ENCODE measurements around the gene DGKB.

DGKB gene

GRCh38 chr7:14818871-14819270, 83.7 kb downstream of the DGKB start:
- no peak for DNase-seq

- no peak for DNase-seq
Measured at GRCh38 chr7:14817829-14818614, 84.5 kb downstream of the DGKB start.

- DNase-seq: no peak
Measured at GRCh38 chr7:14807507-14807906, 95.0 kb downstream of the DGKB start.

- no peak for DNase-seq
Measured at GRCh38 chr7:14806891-14807290, 95.7 kb downstream of the DGKB start.

GRCh38 chr7:14805105-14805719, 97.3 kb downstream of the DGKB start:
- no peak for DNase-seq

GRCh38 chr7:14800664-14801063, 101.9 kb downstream of the DGKB start:
- no peak for DNase-seq

GRCh38 chr7:14793151-14793550, 109.4 kb downstream of the DGKB start:
- DNase-seq: no peak

- no peak for DNase-seq
Measured at GRCh38 chr7:14787551-14787950, 115.0 kb downstream of the DGKB start.

GRCh38 chr7:14786314-14786895, 116.1 kb downstream of the DGKB start:
- DNase-seq: no peak

GRCh38 chr7:14777806-14778205, 124.7 kb downstream of the DGKB start:
- no peak for DNase-seq

- DNase-seq: no peak
Measured at GRCh38 chr7:14776266-14776665, 126.3 kb downstream of the DGKB start.

GRCh38 chr7:14773729-14774271, 128.8 kb downstream of the DGKB start:
- no peak for DNase-seq

- DNase-seq: no peak
Measured at GRCh38 chr7:14770614-14771013, 131.9 kb downstream of the DGKB start.

GRCh38 chr7:14769261-14769660, 133.3 kb downstream of the DGKB start:
- no peak for DNase-seq

GRCh38 chr7:14767716-14768425, 134.7 kb downstream of the DGKB start:
- DNase-seq: no peak

GRCh38 chr7:14766747-14767146, 135.8 kb downstream of the DGKB start:
- DNase-seq: no peak

GRCh38 chr7:14765731-14766130, 136.8 kb downstream of the DGKB start:
- no peak for DNase-seq

GRCh38 chr7:14762561-14762960, 140.0 kb downstream of the DGKB start:
- no peak for DNase-seq

GRCh38 chr7:14761510-14762296, 140.8 kb downstream of the DGKB start:
- DNase-seq: no peak

- DNase-seq: no peak
Measured at GRCh38 chr7:14760730-14761478, 141.6 kb downstream of the DGKB start.

- no peak for DNase-seq
Measured at GRCh38 chr7:14759785-14760184, 142.8 kb downstream of the DGKB start.

- DNase-seq: no peak
Measured at GRCh38 chr7:14754631-14755030, 147.9 kb downstream of the DGKB start.

Data from stimulated activated CD4-positive, alpha-beta T cell treated with anti-CD3 and anti-CD28 coated beads, Interleukin-1b, Interleukin-23, amount 100 ng/mL, for 48 hours (primary cell).